HG02852 (cell line): ENCODE data around the gene SPRY4.
"Not testable (repeated sequence)": the region's sequence is repeated elsewhere in the genome, so short reads cannot be mapped to it uniquely, and the experiment has no call there.

Source experiments
- ATAC-seq: cut with Tn5 transposase; IDR thresholded peaks from one replicate; pipeline ENCODE4 v1.9.1; 2021; ENCODE audit warnings: mild to moderate bottlenecking, moderate library complexity; ENCODE audit not compliant: unreplicated experiment

Gene SPRY4

GRCh38 chr5:142295960-142296860 is 28.6 kb downstream of the SPRY4 start:
- ATAC-seq, result no peak

- no peak for ATAC-seq
Measured at GRCh38 chr5:142295084-142295758, 29.6 kb downstream of the SPRY4 start.

DNA sequence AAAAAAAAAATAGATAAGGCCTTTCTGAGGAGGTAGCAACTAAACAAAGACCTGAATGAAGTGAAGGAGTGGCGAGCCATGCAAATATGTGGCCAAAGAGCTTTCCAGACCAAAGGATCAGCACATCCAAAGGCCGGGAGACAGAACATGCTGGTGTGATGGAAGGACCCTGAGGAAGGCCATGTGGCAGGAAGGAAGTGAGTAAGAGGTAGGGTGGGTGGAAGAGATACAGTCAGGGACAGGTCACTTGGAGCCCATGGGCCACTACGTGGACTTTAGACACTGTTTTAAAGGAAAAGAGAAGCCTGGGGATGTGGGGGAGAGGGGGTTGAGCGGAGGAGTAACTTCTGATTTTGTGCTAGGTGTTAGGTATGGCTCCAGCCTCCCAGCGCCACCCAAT is 31.3 kb downstream of the SPRY4 start:
- no peak for ATAC-seq

- ATAC-seq, result no peak
Measured at GRCh38 chr5:142292808-142293207, 32.0 kb downstream of the SPRY4 start.

GRCh38 chr5:142292249-142292648 is 32.6 kb downstream of the SPRY4 start:
- ATAC-seq, result no peak

- ATAC-seq, result no peak
Measured at GRCh38 chr5:142290577-142291299, 34.1 kb downstream of the SPRY4 start.

- no peak for ATAC-seq
Measured at GRCh38 chr5:142289708-142290576, 34.9 kb downstream of the SPRY4 start.

DNA sequence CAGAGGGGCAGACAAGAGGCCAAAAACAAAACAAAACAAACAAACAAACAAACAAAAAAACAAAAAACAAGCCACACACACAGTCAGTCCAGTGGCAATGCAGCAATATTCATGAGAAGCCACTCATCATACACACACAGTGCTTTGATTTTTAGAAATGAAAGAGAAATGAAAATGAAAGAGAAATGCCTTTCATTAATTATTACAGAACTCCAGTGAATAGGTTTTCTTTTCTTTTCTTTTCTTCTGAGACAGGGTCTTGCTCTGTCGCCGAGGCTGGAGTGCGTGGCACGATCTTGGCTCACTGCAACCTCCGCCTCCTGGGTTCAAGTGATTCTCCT is 36.9 kb downstream of the SPRY4 start:
- no peak for ATAC-seq

DNA sequence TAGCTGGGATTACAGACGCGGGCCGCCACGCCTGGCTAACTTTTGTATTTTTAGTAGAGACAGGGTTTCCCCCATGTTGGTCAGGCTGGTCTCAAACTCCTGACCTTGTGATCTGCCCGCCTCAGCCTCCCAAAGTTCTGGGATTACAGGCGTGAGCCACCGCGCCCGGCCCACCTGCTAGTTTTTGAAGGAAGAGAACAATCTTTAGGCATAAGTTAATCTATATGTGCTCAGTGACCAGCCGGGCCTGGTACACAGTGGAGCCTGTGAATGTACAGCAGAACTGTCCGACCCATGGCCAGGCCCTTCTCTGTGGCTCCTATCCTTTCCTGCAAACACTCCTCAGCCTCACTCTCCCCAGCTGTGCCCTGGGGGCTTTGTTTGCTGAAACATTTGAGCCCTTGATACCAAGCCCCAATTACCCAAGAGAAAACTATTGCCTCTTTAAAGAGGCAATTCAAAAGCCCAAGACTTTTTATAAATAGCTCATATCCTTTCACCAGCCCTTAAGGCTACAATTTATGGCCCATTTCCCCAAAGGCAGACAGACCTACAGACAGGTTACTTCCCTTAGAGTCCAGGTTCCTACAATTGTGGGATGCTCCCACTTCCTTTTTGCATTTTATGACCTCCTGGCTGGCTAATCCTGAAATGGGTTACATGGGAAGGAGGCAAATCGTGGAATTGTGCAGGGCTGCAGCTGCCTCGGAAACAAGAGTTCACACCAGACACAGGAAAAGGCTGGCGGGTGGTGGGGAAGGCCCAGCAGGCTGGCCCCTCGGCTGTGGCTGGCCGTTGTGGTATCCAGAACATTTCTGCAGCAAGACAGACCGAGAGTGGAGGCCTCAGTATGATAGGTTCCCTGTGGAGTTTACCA is 37.5 kb downstream of the SPRY4 start:
- ATAC-seq, result no peak

GRCh38 chr5:142286111-142286510 is 38.7 kb downstream of the SPRY4 start:
- ATAC-seq, result no peak

DNA sequence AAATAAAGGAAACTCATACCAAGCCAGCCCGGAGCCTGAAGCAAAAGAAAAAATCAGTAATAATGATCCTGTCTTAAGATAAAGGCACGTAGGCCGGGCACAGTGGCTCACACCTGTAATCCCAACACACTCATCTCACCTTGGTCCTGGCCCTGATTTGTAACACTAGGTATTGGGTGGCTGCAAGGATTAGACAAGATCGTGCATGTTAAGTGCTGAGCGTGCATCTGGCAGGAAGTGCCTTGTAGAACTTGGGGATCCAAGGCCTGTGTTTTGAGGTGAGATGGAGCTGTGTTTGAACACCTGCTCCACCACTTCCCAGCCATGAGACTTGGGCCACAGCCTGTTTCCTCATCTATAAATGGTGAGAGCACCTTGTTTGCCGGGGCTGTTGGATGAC is 41.5 kb downstream of the SPRY4 start:
- no peak for ATAC-seq

DNA sequence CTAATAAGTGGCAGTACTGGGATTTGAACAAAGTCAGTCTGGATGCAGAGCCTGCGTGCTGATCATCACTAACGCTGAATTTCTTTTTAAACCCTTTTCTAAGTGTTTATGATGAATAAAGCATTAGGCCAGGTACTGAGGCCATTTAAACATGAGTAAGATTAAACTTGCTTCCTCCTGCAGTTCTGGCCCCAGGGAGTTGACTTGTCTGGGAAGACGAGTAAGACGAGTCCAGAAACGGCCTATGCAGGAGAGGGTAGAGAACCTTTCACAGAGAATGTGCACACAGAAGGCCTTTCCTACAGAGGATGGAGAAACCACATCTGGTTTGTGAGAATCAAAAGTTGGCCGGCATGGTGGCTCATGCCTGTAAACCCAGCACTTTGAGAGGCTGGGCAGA is 42.9 kb downstream of the SPRY4 start:
- no peak for ATAC-seq

DNA sequence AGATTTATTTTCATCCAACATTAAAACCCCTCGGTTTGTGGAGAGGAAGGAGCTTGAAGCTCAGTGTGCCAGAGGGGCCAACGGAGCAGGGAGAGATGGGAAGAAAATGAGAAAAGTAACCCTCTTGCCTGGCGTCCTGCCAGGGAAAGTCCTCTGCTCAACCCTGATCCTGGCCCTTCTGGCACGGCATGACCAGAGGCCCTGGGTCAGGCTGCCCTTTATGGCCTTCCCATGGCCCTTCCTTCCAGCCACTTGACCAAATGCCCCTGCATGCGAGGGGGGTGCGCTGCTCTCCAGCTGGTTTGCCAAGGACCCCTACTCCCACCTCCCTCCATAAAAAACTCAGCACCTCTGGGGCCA is 43.8 kb downstream of the SPRY4 start:
- no peak for ATAC-seq

DNA sequence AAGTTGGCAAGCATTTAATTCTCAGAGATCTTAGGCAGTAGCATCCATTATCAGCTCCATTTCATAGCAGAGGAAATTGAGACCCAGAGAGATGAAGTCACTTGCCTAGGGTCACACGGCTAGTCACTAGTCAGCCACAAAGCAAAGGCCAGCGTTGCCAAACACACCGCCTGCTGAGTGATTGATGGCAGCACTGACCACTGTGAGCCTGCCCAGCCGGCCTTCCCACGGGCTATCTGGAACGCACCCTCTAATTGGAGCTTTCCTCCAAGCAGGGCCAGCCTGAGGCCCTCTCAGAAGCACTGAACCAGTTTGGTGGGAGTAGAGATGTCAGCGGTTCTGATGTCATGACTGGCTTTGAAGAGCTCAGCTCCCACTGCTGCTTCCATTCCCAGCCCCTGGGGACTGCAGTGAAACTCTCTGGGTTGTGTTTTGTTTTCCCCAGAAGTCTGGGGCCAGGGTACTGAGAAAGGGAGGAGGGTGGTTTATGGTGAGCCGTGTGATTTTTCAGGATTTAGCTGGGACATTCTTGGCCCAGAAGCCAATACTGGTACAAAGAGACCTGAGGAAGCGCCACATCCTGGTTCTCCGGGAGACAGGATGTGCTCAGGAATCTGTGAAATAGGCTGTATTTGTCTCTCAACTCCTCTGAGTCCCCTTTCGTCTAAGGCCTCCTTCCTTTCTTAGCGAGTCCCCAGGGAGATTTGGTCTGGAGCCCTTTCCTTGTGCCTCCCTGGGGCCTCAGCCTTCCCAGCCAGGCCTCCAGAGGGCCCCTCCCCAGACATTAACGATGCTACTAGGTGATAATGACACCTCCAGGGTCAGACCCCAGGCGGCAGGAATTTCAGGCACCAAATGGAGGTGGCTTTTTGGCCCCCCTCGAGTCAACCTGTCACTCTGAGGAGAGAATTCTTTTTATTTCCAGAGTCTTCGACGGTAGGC is 44.5 kb downstream of the SPRY4 start:
- ATAC-seq, result no peak

DNA sequence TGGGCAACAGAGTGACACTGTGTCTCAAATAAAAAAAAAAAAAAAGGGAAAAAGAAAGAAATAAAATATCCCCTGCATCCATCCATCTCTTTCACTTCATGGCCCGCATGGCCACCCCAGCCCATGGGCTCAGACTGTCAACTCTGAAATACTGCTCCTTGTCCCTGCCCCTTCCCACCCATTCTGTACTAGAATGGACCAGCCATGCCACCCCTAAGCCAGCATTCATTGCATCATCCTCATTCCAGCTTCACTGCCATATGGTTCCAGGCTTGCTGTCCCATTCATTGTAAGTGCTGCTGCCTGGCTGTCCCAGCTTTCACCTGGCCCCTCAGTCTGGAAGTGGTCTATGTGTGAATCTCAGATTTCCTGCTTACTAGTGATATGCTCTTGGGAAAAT is 46.2 kb downstream of the SPRY4 start:
- ATAC-seq, result no peak

GRCh38 chr5:142277796-142278195 is 47.0 kb downstream of the SPRY4 start:
- ATAC-seq, result no peak

GRCh38 chr5:142276517-142276916 is 48.3 kb downstream of the SPRY4 start:
- no peak for ATAC-seq

GRCh38 chr5:142275496-142275895 is 49.3 kb downstream of the SPRY4 start:
- no peak for ATAC-seq

DNA sequence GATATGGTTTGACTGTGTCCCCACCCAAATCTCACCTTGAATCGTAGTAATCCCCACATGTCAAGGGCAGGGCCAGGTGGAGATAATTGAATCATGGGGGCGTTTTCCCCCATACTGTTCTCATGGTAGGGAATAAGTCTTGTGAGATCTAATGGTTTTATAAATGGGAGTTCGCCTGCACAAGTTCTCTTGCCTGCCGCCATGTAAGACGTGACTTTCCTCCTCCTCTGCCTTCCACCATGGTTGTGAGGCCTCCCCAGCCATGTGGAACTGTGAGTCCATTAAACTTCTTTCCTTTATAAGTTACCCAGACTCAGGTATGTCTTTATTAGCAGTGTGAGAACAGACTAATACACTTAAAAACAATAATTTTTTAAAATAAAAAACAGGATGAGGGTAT is 52.2 kb downstream of the SPRY4 start:
- not testable (repeated sequence) for ATAC-seq
